ENCODE measurements around the gene COLQ. TPM values are rescaled to one million over a fixed set of nuclear protein-coding genes. Genes with fewer than 3 reads are reported as not detected.

COLQ gene
- polyA plus RNA-seq, 2 of the 4 experiments (the other 2 are of a cell fraction): 0.71 to 1.1 TPM

DNA sequence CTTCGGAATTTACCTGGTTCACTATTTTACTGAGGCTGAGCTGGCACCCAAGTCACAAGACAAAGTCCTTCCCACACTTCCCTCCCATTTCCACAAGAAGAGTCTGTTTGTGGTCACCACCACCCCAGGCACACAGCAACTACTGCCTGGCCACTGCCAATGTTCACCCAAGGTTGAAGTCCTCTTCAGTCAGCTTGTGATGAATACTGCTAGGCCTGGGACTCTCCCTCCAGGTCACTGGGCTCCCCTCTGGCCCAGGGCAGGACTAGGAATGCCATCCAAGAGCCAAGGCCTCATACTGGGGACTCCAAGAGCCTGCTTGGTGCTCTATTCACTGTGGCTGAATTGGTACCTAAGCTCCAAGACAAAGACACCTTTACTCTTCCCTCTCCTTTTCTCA, 30.4 kb upstream of the COLQ start:
- CTCF ChIA-PET: interaction anchor here (1.0 to 1.7 kb wide), 2 partner anchors 9 to 444 kb away, joined by 4 read pairs; no protein-coding TSS in a partner anchor

DNA sequence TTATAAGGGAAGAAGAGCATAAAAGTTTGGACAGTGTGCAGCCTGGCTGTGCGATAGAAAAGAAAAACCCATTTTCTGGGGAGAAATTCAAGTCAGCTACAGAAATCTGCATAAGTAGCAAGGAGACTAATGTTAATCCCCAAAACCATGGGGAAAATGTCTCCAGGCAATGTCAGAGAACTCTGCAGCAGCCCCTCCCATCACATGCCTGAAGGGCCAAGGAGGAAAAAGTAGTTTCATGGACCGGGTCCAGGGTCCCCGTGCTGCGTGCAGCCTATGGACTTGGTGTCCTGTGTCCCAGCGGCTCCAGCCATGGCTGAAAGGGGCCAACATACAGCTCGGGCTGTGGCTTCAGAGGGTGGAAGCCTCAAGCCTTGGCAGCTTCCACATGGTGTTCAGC, 28.3 kb upstream of the COLQ start:
- H3K4me2 ChIP-seq: no peak overlapping the region
- no peak for ATAC-seq
- H3K9me3 ChIP-seq: no peaks in the 10 kb centered on the region
- POLR2A ChIA-PET: no interaction called here
- 94% methylated on average over 6 of the region's 6 CpGs for WGBS (ENCODE audit: missing lambda C conversion rate)
- no peak for DNase-seq (ENCODE audit: low read depth in 1 of 2, low spot score in 1 of 2)
- TF ChIP-seq HOXA7 (CRISPR knock-in tag; IDR thresholded peaks at IDR 0.05) (no peak), ZFP36 (IDR thresholded peaks at IDR 0.05; ENCODE audit: borderline replicate concordance, partially characterized antibody) (no peak), TP53 (CRISPR knock-in tag; IDR thresholded peaks at IDR 0.05) (no peak), KDM5A (IDR thresholded peaks at IDR 0.05) (no peak), SMC3 (IDR thresholded peaks at IDR 0.05) (no peak), FOSB (CRISPR knock-in tag; IDR thresholded peaks at IDR 0.05) (no peak), PHF8 (IDR thresholded peaks at IDR 0.05; ENCODE audit: borderline replicate concordance, low read depth) (no peak), KDM1A (IDR thresholded peaks at IDR 0.05; ENCODE audit: low read depth) (no peak), CEBPB (IDR thresholded peaks at IDR 0.05) (no peak)
- TF ChIP-seq, protein P1, sequence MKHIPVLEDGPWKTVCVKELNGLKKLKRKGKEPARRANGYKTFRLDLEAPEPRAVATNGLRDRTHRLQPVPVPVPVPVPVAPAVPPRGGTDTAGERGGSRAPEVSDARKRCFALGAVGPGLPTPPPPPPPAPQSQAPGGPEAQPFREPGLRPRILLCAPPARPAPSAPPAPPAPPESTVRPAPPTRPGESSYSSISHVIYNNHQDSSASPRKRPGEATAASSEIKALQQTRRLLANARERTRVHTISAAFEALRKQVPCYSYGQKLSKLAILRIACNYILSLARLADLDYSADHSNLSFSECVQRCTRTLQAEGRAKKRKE (CRISPR knock-in tag; IDR thresholded peaks at IDR 0.05; ENCODE audit: low read depth): no peak
- TF ChIP-seq, protein P2, sequence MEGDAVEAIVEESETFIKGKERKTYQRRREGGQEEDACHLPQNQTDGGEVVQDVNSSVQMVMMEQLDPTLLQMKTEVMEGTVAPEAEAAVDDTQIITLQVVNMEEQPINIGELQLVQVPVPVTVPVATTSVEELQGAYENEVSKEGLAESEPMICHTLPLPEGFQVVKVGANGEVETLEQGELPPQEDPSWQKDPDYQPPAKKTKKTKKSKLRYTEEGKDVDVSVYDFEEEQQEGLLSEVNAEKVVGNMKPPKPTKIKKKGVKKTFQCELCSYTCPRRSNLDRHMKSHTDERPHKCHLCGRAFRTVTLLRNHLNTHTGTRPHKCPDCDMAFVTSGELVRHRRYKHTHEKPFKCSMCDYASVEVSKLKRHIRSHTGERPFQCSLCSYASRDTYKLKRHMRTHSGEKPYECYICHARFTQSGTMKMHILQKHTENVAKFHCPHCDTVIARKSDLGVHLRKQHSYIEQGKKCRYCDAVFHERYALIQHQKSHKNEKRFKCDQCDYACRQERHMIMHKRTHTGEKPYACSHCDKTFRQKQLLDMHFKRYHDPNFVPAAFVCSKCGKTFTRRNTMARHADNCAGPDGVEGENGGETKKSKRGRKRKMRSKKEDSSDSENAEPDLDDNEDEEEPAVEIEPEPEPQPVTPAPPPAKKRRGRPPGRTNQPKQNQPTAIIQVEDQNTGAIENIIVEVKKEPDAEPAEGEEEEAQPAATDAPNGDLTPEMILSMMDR (IDR thresholded peaks at IDR 0.05): no peak
- H3K4me1 ChIP-seq: no peaks in the 10 kb centered on the region
- H3K27ac ChIP-seq: no peak overlapping the region
- FAIRE-seq: no peak
- no peak overlapping the region for H3K4me3 ChIP-seq
- CTCF ChIA-PET: interaction anchor here (1.2 kb wide), 1 partner anchor 282 kb away, joined by 4 read pairs; no protein-coding TSS in a partner anchor

More for the DNA sequence above, 30.4 kb upstream of the COLQ start:
- 57% methylated on average over 1 of the region's 1 CpG for WGBS (ENCODE audit: missing lambda C conversion rate)
- Histone ChIP-seq H3K4me2 (no peak overlapping the region), H3K4me1 (no peaks in the 10 kb centered on the region), H3K27ac (no peak overlapping the region), H3K4me3 (no peak overlapping the region), H3K9me3 (no peaks in the 10 kb centered on the region)
- POLR2A ChIA-PET: no interaction called here
- TF ChIP-seq RNF2 (IDR thresholded peaks at IDR 0.05; ENCODE audit: borderline replicate concordance, low read depth): no peak
- TF ChIP-seq, protein P3, sequence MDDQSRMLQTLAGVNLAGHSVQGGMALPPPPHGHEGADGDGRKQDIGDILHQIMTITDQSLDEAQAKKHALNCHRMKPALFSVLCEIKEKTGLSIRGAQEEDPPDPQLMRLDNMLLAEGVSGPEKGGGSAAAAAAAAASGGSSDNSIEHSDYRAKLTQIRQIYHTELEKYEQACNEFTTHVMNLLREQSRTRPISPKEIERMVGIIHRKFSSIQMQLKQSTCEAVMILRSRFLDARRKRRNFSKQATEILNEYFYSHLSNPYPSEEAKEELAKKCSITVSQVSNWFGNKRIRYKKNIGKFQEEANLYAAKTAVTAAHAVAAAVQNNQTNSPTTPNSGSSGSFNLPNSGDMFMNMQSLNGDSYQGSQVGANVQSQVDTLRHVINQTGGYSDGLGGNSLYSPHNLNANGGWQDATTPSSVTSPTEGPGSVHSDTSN (IDR thresholded peaks at IDR 0.05): no peak
- TF ChIP-seq, protein P1 (CRISPR knock-in tag; IDR thresholded peaks at IDR 0.05; ENCODE audit: low read depth): no peak
- no peak for TF ChIP-seq ZSCAN20 (CRISPR knock-in tag; IDR thresholded peaks at IDR 0.05)
- TF ChIP-seq KDM5A (IDR thresholded peaks at IDR 0.05): no peak
- TF ChIP-seq KDM1A (IDR thresholded peaks at IDR 0.05; ENCODE audit: low read depth): no peak
- TF ChIP-seq, protein P4, sequence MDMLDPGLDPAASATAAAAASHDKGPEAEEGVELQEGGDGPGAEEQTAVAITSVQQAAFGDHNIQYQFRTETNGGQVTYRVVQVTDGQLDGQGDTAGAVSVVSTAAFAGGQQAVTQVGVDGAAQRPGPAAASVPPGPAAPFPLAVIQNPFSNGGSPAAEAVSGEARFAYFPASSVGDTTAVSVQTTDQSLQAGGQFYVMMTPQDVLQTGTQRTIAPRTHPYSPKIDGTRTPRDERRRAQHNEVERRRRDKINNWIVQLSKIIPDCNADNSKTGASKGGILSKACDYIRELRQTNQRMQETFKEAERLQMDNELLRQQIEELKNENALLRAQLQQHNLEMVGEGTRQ (IDR thresholded peaks at IDR 0.05): no peak
- FAIRE-seq (no peak), DNase-seq (ENCODE audit: low read depth in 1 of 2, low spot score in 1 of 2) (no peak), ATAC-seq (no peak)

DNA sequence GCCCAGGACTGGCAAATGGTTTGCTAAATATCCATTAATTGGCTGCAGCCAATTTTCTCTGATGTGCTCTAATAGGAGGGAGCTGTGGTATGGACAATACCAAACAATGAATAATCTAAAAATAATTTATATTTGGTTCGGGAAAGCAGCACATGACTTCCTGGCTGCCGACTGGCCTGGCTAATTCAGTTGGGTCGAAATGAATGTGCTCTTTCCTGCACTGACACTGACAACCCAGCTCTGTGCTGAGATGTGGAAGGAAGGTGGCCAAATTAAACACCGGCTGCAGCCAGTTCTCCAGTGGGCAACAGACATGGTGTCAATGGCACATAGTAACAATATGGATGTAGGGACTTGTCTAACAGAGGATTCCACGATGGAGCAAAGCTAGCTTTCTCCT, 21.1 kb upstream of the COLQ start:
- ATAC-seq (no peak), DNase-seq (ENCODE audit: low read depth in 1 of 2, low spot score in 1 of 2) (no peak), FAIRE-seq (no peak)
- no peak overlapping the region for H3K4me3 ChIP-seq
- no peaks in the 10 kb centered on the region for H3K4me1 ChIP-seq
- no peak overlapping the region for H3K27ac ChIP-seq
- H3K4me2 ChIP-seq: no peak overlapping the region
- ChIA-PET CTCF (interaction anchor here (0.8 to 1.6 kb wide), 4 partner anchors 10 to 137 kb away, joined by 3 to 4 read pairs (median 3); no protein-coding TSS in a partner anchor), POLR2A (no interaction called here)
- WGBS (ENCODE audit: missing lambda C conversion rate): 77% methylated on average over 5 of the region's 5 CpGs
- no peaks in the 10 kb centered on the region for H3K9me3 ChIP-seq
- TF ChIP-seq ZNF302 (CRISPR knock-in tag; IDR thresholded peaks at IDR 0.05) (no peak), ESRRA (IDR thresholded peaks at IDR 0.05; ENCODE audit: borderline replicate concordance, low read length) (no peak), NFE2L2 (conservative IDR thresholded peaks at IDR 0.05; ENCODE audit: low read length) (no peak), FOSL2 (IDR thresholded peaks at IDR 0.05) (no peak), FOSL2 (CRISPR knock-in tag; IDR thresholded peaks at IDR 0.05) (no peak), CBX8 (IDR thresholded peaks at IDR 0.05) (no peak), HOXB5 (CRISPR knock-in tag; IDR thresholded peaks at IDR 0.05) (no peak), FOSB (CRISPR knock-in tag; IDR thresholded peaks at IDR 0.05) (no peak), EHMT2 (IDR thresholded peaks at IDR 0.05; ENCODE audit: low read depth) (no peak), FOXS1 (CRISPR knock-in tag; IDR thresholded peaks at IDR 0.05) (no peak), NR3C1 (IDR thresholded peaks at IDR 0.05) (no peak)
